GM21526 (cell line): ENCODE data around the gene CLDN16.

Experiments
- ATAC-seq: cut with Tn5 transposase; IDR thresholded peaks from one replicate; pipeline ENCODE4 v1.9.1; 2021; ENCODE audit warnings: moderate library complexity; ENCODE audit not compliant: unreplicated experiment, low FRiP score

Gene CLDN16

DNA sequence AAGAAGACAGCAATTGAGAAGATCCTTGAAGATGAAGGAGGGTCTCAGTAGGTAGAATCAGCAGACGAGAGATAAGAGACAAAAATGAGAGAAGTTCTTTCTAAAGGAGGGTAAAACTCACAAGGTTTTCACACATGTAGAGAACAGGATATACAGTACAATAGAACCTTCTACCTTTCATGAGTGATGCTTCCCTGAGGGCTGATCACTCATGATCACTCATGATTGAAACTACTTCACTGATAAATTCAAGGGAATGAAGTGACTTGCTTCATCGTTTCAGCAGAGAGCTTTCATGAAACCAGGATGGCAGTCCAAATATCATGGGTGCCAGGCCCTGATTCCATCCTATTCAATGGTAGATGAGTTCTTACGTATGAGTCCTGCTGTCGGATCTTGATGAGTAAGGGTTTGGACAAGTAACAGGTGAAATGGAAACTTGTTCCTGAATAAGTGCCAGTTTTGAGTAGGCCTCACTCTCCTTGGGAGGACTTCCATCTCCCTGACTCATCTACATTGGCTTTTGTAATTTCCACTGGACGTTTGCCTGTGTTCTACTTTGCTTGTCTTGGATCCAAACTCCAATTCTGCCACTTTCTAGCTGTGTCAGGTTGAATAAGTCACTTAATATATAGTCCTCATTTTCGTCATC lies 9.6 kb upstream of the CLDN16 start:
- ATAC-seq, result no peak

DNA sequence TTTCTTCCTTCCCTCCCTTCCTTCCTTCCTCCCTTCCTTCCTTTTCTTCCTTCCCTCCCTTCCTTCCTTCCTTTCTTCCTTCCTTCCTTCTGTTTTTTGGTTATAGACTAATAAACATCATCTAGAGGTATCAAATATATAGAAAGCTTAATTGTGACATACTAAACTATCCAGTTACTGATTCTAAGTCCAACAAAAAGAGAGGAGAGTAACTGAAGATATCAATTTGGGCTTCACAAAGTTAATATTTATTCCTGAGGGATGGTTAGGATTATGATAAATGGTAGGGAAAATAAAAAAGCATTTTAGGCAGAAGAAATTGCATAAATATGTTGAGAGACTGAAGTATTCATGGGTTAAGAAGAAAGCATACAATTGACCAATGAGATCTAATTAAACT lies 7.8 kb upstream of the CLDN16 start:
- no peak for ATAC-seq

DNA sequence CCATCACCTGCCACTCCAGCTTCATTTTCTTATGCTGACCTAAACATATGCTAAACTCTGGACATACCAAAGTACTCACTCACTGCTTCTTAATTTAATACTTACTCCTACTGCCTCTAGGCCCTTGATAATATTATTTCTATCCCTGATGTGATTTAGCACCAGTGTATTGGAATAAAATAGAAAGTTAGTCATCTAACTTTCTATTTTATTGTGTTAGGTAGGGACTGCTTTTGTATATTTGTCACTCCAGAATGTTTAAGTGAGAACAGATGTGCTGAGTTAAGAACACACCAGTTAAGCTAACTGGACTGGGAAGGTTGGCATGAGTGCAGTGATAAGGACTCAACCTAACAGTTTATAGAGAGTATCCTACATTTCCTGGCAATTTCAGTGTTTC lies 6.5 kb upstream of the CLDN16 start:
- no peak for ATAC-seq

DNA sequence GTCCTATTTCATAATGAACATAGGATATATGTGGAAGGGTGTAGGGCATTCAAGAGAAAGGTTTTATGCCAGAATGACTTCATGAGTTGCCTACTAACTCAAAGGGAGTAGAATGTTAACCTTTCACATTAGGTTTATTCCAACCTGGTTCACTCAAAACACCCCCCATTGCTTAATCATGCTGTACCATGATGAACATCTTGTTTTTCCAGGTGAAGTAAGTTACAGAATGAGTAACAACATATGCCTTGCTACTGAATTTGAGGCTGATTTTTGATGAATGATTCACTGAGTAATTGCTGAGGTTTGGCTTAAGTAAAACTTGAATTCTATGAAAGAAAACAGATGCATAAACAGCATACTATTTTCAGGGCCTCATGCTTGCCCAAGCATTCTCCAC lies 5.9 kb upstream of the CLDN16 start:
- ATAC-seq, result no peak

DNA sequence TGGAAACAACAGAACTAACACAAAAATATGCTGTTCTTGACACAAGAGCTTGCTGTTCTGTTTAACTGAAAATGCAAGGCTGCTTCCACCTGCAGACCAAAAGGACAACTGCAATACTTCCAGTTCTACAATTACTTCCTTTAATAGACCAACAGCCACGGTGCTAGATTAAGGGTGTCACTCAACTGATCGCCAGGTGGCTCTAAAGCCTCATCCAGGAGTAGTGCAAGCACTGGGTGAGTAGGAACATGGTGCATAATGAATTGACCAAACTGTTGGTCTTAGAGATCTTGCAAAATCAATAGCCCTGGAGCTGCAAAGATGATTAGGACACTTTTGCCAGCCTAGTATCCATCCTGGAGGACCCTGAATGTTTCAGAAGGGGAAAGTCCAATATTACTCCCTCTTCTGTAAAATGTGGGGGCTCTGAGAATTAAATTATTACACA lies 3.6 kb upstream of the CLDN16 start:
- peak; percentile 96 for ATAC-seq

DNA sequence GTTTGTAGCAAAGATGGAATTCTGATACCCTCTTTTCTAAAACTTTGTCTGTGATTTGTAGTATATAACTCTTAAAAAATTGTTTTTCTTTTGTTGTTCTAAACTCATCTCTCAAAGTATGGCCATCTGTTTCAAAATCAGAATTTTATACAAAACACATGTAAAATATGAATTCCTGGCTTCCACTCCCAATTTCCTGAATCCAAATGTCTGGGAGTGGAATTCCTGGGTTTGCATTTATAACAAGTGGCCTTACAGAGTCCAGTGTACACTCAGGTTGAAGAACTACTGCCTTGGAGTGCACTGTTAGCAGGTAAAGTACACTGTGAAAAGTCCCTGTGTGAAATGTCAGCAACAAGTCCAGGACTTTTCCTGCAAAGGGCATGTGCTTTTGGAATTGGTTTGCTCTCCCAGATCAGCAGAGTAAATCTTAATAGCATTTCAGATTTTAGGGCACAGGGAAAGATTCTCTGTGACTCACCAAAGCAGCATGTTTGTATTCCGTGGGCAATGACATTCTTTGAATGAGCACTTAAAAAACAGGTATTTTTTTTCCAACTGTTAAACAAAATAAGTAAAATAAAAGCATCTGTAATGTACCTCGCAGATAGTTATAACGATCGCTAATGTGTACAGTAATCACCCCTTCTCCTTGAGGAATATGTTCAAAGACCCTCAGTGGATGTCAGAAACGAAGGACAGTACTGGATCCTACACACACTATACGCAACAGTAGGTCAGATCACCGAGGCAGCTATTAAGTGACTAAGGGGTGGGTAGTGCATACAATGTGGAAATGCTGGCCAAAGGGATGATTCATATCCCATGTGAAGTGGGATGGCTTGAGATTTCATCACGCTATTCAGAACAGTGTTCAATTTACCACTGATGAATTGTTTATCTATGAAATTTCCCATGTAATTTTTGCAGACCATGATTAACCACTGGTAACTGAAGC lies 2.0 kb upstream of the CLDN16 start:
- ATAC-seq, result no peak

GRCh38 chr3:190388703-190389102 lies 740 bp downstream of the CLDN16 start:
- no peak for ATAC-seq

DNA sequence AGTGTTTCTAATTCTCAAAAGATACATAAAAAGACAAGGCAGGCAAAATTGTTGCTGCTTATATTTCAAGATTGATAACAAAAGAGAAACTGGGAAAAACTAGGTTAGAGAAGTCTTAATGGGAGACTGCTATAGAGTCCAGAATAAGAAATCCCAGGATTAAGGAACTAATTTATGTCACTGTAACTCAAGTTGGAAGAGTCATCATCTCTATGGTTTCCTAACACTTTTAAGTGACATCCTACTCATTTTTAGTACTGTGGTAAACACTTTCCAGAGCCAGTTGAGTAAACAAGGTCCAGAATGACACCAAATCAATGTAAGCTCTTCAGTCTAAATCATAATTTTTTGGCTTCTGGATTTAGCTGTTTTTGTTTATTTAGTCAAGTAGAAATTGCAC lies 8.0 kb downstream of the CLDN16 start:
- no peak for ATAC-seq

DNA sequence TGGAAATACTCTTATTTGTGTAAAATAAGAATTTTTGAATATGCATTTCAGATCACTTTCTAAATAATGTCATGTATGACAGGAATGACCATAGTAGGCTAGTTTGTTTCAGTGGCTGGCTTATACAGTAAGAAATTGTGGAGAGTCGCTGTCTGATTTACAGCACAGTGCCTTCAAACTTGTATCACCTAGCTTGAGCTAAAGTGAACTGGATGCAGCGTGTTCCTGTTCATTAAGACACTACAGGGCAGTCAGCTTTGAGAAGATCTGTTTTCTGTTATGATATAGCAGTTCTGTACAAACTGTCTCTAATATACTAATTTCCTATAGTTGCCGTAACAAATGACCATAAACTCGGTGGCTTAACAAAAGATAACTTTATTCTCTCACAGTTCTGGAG lies 9.9 kb downstream of the CLDN16 start:
- no peak for ATAC-seq

- no peak for ATAC-seq
Measured at GRCh38 chr3:190399677-190400076, 11.7 kb downstream of the CLDN16 start.

- no peak for ATAC-seq
Measured at GRCh38 chr3:190401963-190402362, 14.0 kb downstream of the CLDN16 start.

DNA sequence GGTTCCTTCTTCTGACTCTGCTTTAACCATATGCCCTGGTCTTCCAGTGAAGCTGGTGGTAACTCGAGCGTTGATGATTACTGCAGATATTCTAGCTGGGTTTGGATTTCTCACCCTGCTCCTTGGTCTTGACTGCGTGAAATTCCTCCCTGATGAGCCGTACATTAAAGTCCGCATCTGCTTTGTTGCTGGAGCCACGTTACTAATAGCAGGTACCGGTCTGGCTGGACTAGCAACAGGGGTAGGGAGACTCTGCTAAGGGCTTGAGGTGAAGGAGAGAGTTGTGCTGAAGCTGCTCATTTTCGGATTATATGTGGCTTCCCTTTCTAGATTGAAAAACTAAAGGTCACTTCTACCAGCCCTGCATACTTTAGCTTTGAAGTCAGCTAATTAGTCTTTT lies 16.8 kb downstream of the CLDN16 start:
- ATAC-seq, result no peak

DNA sequence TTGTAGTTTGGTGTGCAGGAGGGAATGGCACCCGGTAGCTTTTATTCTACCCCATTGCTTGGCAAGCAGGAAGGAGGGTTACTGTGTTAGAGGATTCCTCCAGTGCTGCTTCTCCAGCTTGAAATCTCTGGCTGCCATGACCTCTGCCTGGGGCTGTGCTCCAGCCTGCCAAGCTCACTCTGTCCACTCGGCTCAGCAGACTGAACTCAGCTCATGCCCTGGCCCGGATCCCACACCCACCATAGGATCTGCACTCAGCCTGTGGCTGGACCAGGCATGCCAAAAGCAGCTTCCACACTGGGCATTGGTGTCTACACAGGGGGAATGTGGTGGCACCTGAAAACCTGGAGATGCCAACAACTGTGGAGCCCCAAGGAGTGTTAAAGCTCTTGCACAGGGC lies 26.3 kb downstream of the CLDN16 start:
- no peak for ATAC-seq

GRCh38 chr3:190424108-190424477 lies 36.1 kb downstream of the CLDN16 start:
- ATAC-seq, result no peak

GRCh38 chr3:190424478-190425439 lies 36.8 kb downstream of the CLDN16 start:
- ATAC-seq, result peak; percentile 61

GRCh38 chr3:190425833-190426232 lies 37.9 kb downstream of the CLDN16 start:
- ATAC-seq, result no peak

- ATAC-seq, result no peak
Measured at GRCh38 chr3:190426806-190427507, 39.0 kb downstream of the CLDN16 start.

DNA sequence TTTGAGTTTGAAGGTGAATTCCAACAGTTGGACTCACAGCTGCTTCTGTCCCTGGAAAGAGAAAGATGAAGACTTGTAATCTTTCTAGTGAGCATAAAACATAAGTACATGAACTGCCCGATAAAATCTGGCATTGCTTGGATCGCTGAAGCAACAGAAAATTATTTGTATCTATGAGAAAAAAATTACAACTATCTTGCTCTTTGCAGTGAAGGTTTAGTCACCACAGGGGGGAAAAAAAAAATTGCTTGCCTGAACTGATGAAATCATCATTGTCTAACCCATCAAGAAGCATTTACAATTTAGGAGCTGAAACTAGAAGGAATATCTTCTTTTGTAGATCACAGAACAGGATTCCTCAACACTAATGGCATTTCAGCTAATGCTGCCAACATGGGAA lies 41.7 kb downstream of the CLDN16 start:
- ATAC-seq, result no peak

DNA sequence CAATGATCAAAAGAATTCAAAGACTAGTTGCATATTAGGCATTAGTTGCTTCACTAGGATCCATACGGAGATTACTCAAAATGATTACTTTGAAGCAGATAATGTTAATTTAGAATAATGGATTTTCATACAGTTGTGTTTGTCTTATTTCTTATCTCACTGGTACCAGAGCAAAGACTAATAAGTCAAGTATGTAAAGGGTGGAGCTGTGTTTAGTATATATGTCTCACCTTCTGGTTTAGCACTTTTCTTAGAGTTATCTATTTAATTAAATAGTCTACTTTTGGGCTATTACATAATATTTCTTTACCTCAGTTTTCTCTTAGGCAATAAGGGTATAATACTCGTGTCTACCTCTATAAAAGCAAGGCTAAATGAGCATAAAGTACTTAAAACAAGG lies 42.9 kb downstream of the CLDN16 start:
- ATAC-seq, result no peak

DNA sequence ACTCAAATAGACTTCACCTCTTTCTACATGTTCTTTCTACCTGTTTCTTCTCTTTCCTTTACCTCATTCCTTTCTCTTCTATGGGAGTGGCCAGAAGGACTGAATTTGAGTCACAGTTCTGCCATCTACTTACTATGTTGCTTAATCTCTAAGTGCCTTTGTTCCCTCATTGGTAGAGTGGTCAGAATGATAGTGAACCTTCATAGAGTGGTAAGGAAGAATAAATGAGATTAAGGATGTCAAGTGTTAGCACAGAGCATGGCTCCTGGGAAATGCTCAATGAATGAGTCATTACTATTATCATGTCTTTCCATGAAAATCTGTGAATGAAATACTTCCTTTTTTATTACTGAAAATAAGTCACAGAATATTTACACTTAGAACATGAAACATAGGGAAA lies 44.3 kb downstream of the CLDN16 start:
- ATAC-seq, result no peak
